HG02981 (cell line): Measurements from ENCODE around the gene GNL3L.
"Not testable (repeated sequence)": the region's sequence is repeated elsewhere in the genome, so short reads cannot be mapped to it uniquely, and the experiment has no call there.

Experiments used
- ATAC-seq: cut with Tn5 transposase; IDR thresholded peaks from one replicate; pipeline ENCODE4 v1.9.1; 2021; ENCODE audit warnings: mild to moderate bottlenecking, moderate library complexity; ENCODE audit not compliant: unreplicated experiment

GNL3L gene, protein sequence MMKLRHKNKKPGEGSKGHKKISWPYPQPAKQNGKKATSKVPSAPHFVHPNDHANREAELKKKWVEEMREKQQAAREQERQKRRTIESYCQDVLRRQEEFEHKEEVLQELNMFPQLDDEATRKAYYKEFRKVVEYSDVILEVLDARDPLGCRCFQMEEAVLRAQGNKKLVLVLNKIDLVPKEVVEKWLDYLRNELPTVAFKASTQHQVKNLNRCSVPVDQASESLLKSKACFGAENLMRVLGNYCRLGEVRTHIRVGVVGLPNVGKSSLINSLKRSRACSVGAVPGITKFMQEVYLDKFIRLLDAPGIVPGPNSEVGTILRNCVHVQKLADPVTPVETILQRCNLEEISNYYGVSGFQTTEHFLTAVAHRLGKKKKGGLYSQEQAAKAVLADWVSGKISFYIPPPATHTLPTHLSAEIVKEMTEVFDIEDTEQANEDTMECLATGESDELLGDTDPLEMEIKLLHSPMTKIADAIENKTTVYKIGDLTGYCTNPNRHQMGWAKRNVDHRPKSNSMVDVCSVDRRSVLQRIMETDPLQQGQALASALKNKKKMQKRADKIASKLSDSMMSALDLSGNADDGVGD

DNA sequence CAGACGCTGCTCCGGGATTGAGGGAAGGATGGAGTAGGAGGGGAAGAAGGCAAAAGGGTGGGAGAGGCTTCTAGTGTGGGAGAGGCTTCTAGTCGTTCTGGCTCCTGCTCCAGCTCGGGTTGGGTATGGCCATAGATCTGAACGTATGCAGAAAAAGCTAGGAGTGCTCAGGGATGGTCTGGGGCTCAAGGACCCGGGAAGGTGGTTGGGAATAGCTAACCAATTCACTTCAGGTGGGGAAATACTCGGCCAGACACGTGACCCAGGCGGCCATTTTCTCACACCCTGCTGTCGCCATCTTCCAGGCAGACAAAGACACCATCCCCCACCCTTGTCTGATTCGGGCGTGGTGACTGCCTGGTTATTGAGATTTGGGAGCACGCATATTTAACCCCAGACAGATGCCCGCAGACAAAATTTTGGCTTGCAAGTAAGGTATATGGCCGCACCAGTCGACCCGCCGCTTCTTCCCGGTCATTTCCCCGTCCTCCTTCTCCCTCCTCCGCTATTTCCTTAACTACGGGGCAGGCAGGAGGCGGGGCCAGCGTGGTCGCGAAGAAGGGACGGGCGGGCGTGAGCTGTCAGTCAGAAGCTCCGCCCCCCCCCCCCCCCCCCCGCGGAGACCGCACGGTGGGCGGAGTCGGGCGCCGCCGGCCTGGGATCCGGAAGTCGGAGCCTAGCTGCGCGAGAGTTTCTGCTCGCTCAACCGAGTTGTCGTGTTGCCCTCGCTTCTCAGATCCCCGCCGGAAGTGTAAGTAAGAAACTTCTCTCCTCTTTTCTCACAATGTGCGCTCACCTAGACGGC, at the start of gene GNL3L:
TSS of gene GNL3L (plus strand) at position 668 of the 805 bp plus-strand sequence. CDS start 2,348 bp downstream, outside the sequence.
- peak; percentile 84 for ATAC-seq

DNA sequence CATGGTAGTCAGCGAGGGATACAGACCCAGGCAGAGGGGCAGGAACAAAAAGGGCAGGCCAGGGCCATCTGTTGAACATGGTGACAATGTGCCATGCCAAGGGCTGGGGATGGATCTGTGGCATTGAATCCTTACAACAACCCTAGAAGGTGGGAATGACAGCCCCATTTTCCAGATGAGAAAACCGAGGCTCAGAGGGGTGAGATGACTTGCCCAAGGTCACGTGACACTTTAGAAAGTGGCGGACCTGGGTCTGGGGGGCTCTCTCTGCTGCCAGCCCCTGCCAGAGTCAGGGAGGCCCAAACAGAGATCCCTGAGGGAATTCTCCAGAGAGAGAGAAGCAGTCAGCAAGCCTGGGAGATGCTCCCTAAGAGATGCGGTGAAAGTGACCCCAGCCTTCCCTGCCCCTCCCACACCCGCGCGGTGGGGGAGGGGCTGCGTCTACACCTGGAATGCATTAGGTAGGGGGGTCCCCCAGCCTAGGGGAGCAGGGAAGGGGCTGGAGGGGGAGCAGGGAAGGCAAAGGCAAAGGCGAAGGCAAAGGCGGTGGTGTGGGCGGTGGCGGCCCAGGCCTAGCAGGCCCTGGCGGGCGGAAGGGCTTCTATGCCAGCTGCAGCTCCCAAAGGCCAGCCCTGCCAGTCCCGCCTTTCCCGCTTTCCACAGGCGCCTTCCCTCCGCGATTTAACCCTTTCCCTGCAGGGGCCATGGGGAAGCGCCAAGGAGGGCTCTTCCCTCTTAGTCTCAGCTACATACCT, 47.0 kb upstream of the GNL3L start:
- ATAC-seq = no peak

DNA sequence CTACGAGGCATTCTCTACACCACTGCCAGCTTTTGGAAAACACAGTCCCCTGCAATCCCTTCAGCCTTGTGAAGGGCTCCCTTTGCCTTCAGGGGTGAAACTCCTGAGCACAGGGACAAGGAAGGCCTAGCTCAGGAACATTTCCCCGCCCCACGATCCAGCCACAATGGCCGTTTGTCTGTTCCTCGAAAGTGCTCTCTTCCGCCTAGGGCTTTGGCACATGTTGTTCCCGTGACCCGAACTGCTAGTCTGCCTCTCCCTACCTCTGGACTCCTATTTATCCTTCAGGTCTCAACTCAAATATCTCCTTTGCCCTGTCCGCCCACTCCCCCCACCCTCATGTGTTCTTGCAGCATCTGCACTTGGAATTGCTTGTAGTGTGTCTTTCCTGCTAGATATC, 46.1 kb upstream of the GNL3L start:
- ATAC-seq = no peak

DNA sequence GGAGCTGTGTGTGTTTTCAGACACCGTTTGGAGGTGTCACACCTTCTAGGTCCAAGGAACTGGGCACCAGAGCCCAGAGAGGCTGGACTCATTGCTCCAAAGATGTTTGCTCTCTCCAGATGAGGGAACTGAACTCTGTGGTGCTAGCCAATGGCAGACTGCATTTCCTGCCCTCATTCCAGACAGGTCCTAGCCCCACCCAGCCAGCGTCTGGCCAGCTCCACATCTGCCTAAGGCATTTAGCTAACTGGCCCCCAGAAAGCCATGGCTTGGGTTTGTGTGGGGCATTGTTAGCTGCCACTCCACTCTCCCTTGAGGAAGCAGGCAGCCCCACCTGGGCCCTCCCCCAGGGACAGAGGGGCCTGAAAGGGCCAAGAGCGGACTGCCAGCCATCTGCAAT, 45.4 kb upstream of the GNL3L start:
- ATAC-seq = no peak

DNA sequence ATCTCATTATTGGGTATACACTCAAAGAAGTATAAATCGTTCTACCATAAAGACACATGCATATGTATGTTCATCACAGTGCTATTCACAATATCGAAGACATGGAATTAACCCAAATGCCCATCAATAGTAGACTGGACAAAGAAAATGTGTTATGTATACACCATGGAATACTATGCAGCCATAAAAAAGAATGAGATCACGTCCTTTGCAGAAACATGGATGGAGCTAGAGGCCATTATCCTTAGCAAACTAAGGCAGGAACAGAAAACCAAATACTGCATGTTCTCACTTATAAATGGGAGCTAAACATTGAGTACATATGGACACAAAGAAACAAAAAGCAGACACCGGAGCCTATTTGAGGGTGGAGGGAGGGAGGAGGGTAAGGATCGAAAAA, 40.2 kb upstream of the GNL3L start:
- not testable (repeated sequence) for ATAC-seq

DNA sequence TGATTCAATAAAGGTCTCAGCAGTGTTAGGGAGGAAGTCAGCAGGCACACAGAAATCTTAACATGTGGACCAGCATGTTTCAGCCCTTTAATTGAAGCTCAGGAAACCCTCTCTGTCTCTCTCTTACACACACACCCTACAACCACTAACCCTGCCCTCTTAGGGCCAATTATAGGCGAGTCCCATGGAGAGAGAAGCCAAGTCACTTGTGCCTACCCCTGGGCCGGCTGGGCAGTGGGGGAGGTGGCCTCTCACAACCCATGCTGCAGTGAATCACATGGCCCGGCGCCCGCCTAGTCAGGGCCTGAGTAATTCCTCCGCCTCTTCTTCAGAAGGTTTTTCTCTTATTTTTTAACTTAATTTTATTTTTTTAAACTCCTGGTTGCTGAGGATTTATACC, 37.7 kb upstream of the GNL3L start:
- ATAC-seq = no peak

DNA sequence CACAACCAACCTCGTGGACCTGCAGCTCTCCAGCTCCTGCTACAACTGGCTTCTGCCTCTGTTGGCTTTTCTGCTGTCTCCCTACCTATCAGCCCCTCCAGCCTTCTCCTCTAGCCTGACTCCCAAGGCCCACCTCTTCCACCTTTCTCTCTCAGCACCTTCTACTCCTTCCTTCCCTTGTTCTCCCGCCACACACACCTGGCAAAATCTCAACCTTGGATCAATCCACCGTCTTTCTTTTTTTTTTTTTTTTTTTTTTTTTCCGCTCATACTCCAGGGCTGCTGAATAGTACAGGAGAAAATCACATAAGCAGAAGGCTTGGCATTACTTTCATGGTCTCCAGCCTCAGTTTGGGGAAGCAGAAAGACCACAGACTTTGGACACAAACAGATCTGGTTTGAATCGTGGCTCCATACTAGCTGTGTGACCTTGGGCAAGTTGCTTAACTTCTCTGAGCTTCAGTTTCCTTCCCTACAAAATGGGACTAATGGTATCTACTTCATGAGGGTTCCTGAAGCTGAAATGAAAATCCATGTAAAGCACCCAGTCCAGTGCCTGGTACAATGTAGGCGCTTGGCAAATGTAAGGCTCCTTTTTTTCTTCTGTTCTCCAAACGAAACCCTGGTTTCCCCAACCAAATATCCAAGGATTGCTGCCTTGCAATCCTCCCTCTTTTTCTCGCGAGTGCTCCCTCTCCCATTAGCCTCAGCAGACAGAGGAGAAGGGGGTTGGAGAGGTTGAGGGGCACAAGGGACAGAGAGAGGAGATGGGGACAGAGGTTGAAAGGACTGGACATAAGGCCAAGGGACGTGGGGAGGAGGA, 35.6 kb upstream of the GNL3L start:
- ATAC-seq = no peak

DNA sequence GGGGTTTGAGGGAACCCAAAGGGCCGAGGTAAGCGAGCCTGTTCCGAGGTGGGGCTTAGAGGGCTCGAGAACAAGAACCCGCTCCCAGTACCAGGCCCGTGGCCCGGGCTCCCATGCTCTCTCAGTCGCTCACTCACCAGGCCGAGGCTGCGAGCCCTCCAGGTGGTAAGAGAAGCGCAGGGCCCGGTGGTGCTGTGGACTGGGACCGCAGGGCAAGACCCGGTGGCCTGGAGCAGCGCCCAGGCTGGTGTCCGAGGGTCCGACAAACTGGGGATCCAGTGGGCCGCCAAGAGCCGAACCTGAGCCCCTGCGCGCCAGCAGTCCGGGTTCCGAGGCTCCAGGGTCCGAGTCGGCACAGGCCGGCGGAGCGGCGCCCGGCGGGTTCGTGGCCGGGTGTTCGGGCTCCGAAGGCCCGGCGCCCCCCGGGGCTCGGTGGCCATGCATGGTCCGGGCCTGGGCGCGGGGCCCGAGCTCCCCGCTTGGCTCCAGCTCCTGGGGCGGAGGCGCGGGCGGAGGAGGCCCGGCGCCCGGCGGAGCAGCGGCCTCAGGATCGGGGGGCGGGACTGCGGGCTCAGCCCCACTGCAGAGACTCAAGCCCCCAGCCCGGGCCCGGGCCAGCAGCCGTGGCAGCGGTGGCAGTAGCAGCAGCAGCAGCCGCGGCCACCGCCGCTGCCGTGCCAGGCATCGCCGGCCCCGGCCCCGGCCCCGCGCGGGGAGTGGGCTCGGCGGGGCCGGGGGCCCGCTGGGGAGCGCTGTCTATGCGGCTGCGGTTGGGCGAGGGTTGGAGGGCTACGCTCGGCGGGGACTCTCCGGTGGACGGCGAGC, 34.8 kb upstream of the GNL3L start:
- no peak for ATAC-seq

DNA sequence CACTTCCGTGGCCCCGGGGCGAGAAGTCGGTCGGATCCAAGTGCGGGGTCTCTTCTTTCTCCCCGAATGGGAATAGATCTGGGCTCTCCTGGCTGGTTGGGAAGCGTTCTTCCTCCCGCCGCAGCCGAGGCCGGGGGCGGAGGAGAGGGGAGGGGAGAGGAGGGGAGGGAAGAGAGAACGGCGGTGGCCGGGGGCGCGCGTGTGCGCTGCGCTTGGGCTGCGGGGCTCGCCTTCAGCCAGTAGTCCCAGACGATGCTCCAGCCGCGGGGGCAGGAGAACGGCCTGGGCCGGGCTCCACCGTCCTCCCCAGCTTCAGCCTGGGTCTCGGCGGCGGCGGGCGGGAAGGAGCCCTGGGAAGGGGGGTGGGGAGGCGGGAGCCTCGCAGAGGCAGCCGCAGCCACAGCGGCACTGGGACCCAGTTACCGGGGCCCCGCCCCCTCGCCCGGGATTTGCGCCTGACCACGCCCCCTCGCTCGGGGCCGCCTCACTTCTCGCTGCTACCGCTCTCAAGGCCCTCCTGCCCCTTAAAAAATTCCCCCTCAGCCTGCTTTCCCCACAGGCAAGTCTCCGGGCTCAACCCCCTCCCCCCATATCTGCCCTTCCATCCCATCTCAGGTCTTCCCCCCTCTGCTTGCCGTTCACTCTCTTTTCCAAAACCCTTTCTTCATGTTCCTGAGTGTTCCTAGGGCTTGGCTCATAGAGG, 34.1 kb upstream of the GNL3L start, which contains the start of gene FGD1:
TSS of gene FGD1 (minus strand) at position 421 of the 703 bp plus-strand sequence. CDS start 802 bp downstream, outside the sequence.
- ATAC-seq = no peak

DNA sequence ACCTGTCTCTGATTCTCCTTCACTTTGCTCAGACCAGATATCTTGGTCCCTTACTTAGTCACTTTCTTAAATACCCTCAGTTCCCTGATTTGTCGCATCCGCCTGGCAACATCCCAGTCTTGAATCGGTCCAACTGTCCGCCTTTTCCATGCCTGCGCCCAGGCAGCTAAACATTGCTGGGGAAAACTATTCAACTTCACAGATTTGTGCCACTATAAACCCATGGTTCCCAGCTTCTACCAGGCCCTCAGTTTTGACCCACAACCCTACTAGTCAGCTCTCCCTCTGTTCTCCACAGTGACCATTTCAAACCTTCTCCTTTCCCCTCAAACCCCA, 33.5 kb upstream of the GNL3L start:
- no peak for ATAC-seq

DNA sequence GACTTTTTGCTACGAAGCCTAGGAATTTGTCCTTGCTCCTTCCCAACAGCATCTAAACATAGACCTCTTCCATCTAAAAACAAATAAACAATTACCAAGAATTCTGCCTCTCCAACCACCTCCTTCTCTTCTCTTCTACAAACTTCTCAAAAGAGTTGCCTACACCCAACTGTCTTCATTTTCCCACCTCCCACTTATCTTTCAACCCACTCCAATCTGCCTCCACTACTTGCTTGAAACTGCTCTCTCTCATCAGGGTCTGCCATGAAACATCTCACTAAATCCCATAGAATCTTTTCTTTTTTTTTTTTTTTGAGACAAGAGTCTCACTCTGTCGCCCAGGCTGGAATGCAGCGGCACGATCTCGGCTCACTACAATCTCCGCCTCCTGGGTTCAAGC, 33.1 kb upstream of the GNL3L start:
- ATAC-seq = no peak

DNA sequence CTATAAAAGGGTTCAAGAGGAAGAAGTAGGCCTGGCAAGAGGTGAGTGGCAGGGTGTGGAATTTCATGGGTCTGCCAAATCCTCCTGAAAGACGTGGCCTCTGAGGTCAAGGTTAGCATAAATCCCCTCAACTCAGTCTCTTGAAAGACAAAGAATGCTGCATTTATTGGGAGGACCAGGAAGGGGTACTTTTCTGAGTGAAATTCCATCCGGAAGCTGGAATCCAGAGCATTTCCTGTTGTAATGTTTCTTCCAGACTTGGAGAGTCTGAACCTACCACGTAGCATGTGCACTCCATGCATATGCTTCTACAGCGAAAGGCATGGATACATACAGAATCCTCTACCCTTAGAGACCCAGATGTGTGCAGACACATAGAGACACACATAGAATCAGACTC, 20.6 kb upstream of the GNL3L start:
- no peak for ATAC-seq

DNA sequence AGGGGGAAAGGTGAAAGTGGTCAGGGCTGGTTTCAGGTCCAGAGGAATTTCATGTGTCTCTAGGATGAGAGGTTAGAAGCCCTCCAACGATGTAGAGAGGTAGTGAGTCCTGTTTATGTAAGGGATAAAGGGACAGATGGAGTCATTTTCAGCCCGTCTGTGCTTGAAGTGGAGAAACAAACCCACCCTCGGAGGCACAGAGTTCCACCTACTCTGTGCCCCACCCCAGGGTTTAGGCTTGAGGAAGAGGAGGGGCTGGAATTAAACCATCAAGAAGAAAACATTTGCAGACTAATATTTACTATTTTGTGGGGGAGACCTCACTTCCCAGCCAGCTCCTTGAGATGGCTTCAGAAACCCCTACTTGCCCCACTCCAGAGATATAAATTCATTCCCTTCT, 868 bp upstream of the GNL3L start:
- no peak for ATAC-seq

DNA sequence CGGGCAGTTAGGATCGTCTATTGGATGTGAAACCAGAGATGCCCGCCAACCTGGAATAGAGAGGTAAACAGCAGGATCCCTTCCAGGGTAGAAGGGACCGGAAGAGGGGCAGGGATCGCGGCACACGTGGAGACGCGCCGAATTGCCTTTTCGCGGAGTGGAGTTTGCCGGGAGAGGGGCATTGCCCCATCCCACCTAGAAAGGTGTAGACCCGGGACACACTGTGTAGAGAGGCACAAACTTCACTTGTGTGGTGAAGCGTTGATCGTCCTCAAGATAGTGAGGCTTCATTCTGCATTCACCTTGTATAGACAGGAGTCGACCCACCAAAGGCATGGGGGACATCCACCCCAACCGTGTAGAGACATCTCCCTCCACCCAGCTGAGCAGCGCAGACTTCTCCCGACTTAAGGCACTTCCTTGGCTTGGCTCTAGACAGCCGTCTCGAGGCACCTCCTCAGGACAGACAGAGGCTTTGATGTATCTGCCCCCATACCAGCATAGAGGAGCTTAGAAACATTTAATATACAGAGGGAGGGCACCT, 410 bp downstream of the GNL3L start:
- ATAC-seq = peak; percentile 22

DNA sequence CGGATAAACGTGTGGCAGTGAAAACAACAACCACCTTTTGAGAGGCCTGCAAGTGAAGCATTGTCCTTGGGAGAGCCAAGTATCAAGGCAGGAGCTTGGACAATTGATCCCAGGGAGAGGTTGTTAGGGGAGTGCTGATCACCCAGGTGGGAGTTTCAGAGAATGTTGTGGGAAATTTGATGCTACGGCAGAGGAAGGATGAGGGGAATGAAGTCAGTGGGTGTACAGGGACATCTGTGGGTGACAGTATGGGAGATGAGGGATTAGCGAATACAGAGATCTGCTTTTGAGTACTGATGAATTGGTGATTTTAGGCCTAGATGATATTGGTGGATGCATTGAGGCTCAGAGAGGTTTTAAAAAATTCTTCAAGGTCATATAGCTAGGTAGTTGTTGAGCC, 4.3 kb downstream of the GNL3L start:
- no peak for ATAC-seq

DNA sequence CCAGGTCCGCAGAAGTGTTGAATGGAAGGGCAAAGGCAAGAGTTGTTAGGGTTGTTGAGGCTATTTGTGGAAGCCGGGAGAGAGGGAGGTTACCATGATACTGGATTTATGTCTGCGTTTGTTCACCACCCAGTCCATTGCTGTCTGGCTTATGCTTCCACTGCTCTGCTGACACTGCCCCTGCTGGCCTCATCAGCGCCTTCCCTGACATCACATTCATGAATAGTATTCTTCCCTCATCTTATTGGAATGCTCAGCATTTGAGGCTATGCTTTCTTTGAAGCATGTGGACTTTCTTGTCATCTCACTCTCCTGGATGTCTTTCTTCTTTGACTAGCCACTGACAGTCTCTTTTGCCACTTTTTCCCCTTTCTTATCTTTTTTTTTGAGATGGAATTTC, 10.3 kb downstream of the GNL3L start:
- no peak for ATAC-seq

DNA sequence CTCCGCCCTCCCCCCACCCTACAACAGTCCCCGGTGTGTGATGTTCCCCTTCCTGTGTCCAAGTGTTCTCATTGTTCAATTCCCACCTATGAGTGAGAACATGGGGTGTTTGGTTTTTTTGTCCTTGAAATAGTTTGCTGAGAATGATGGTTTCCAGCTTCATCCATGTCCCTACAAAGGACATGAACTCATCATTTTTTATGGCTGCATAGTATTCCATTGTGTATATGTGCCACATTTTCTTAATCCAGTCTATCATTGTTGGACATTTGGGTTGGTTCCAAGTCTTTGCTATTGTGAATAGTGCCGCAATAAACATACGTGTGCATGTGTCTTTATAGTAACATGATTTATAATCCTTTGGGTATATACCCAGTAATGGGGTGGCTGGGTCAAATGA, 12.2 kb downstream of the GNL3L start:
- not testable (repeated sequence) for ATAC-seq

DNA sequence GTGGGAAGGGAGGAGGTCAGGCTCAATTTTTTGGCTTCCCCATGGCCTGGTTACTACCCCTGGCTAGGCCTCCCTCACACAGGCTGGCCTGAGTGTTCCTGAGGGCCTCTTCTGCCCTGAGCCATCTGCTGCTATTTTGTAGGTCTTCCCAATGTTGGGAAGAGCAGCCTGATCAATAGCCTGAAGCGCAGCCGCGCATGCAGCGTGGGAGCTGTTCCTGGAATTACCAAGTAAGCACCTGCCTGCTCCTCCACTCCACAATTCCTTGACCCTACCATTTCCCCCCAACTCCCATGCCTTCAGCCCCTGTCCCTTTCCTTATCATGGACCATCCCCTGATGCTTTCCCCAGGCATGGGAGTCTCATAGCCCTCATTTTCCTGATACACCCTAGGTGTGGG, 20.8 kb downstream of the GNL3L start:
- no peak for ATAC-seq
